Mesenchymal stem cell (in vitro differentiated cells and primary cell): ENCODE results near the gene PALLD.

ENCODE experiments used
- DNase-seq: peaks from one replicate; pipeline ENCODE4 v3.0.0-alpha.2; 2013
- H2AFZ ChIP-seq: one replicate; pipeline ENCODE4 v1.6.1; 2013; ENCODE audit warnings: low read depth, mild to moderate bottlenecking, control low read depth, inconsistent platforms, low read length, moderate library complexity
- H2AK5ac ChIP-seq: 2 replicates; pipeline ENCODE4 v1.6.1; 2013; ENCODE audit warnings: low read length, moderate library complexity, mild to moderate bottlenecking, inconsistent platforms; ENCODE audit not compliant: severe bottlenecking
- H2BK120ac ChIP-seq: one replicate; pipeline ENCODE4 v1.6.1; 2013; ENCODE audit warnings: low read depth, mild to moderate bottlenecking, inconsistent platforms, low read length, moderate library complexity
- H2BK12ac ChIP-seq, 2 experiments: one replicate each; pipeline ENCODE4 v1.6.1; 2013; ENCODE audit warnings: inconsistent platforms in 2 of 2, low read length in 2 of 2, mild to moderate bottlenecking in 2 of 2, moderate library complexity in 2 of 2, control low read depth in 1 of 2
- H2BK15ac ChIP-seq: one replicate; pipeline ENCODE4 v1.6.1; 2013; ENCODE audit warnings: mild to moderate bottlenecking, low read depth, inconsistent platforms; ENCODE audit not compliant: poor library complexity, severe bottlenecking
- H2BK5ac ChIP-seq: 2 replicates; pipeline ENCODE4 v1.6.1; 2013; ENCODE audit warnings: low read depth, mild to moderate bottlenecking, low read length, control low read depth, inconsistent platforms; ENCODE audit not compliant: poor library complexity, severe bottlenecking
- H3K14ac ChIP-seq, 2 experiments: one replicate each; pipeline ENCODE4 v1.6.1; 2013; ENCODE audit warnings: inconsistent platforms in 2 of 2, low read length in 2 of 2, control low read depth in 1 of 2, mild to moderate bottlenecking in 1 of 2, moderate library complexity in 1 of 2
- H3K18ac ChIP-seq, 2 experiments: one replicate each; pipeline ENCODE4 v1.6.1; 2013; ENCODE audit warnings: inconsistent platforms in 2 of 2, low read length in 2 of 2, control low read depth in 1 of 2, low read depth in 1 of 2, mild to moderate bottlenecking in 1 of 2
- H3K23ac ChIP-seq, 2 experiments: one replicate each; pipeline ENCODE4 v1.6.1; 2013; ENCODE audit warnings: inconsistent platforms in 2 of 2, low read length in 2 of 2, mild to moderate bottlenecking in 2 of 2, moderate library complexity in 2 of 2, control low read depth in 1 of 2
- H3K27ac ChIP-seq: 2 replicates; pipeline ENCODE4 v1.5.1; 2013; ENCODE audit warnings: mild to moderate bottlenecking, moderate library complexity, low read length, control low read depth, inconsistent platforms; ENCODE audit not compliant: poor library complexity, severe bottlenecking
- H3K27me3 ChIP-seq, 2 experiments: 2 replicates each; pipeline versions ENCODE4 v1.6.1 to v1.7.0; 2013; ENCODE audit warnings: low read length in 2 of 2, mild to moderate bottlenecking in 2 of 2, moderate library complexity in 2 of 2, control low read depth in 1 of 2, inconsistent platforms in 1 of 2; ENCODE audit not compliant: control insufficient read depth in 1 of 2, insufficient read depth in 1 of 2
- H3K36me3 ChIP-seq, 2 experiments: 2 replicates each; pipeline versions ENCODE4 v1.6.1 to v1.7.0; 2013; ENCODE audit warnings: low read length in 2 of 2, control low read depth in 1 of 2, inconsistent platforms in 1 of 2, low read depth in 1 of 2, mild to moderate bottlenecking in 1 of 2; ENCODE audit not compliant: insufficient read depth in 2 of 2, control insufficient read depth in 1 of 2
- H3K4ac ChIP-seq, 2 experiments: one replicate each; pipeline ENCODE4 v1.6.1; 2013; ENCODE audit warnings: inconsistent platforms in 2 of 2, low read length in 2 of 2, mild to moderate bottlenecking in 2 of 2, moderate library complexity in 2 of 2, control low read depth in 1 of 2, low read depth in 1 of 2
- H3K4me1 ChIP-seq: 2 replicates; pipeline ENCODE4 v1.6.1; 2013; ENCODE audit warnings: low read depth, low read length, control low read depth; ENCODE audit not compliant: control insufficient read depth, insufficient read depth
- H3K4me2 ChIP-seq: 2 replicates; pipeline ENCODE4 v1.6.1; 2013; ENCODE audit warnings: low read length, mild to moderate bottlenecking, inconsistent platforms; ENCODE audit not compliant: poor library complexity, severe bottlenecking
- H3K4me3 ChIP-seq, 2 experiments: 2 replicates each; pipeline versions ENCODE4 v1.5.1 to v1.7.0; 2013; ENCODE audit warnings: low read length in 2 of 2, mild to moderate bottlenecking in 2 of 2, control low read depth in 1 of 2, low read depth in 1 of 2; ENCODE audit not compliant: insufficient read depth in 1 of 2
- H3K79me1 ChIP-seq: replicated peaks from 2 replicates; pipeline ENCODE4 v1.6.1; 2013; ENCODE audit warnings: mild to moderate bottlenecking, control low read depth, low read length, inconsistent platforms; ENCODE audit not compliant: poor library complexity, severe bottlenecking
- H3K9ac ChIP-seq: 2 replicates; pipeline ENCODE4 v1.7.0; 2013; ENCODE audit warnings: mild to moderate bottlenecking, low read length, moderate library complexity
- H3K9me3 ChIP-seq: 2 replicates; pipeline ENCODE4 v1.7.0; 2013; ENCODE audit warnings: mild to moderate bottlenecking, low read length; ENCODE audit not compliant: control insufficient read depth
- H4K8ac ChIP-seq: one replicate; pipeline ENCODE4 v1.6.1; 2013; ENCODE audit warnings: inconsistent platforms, mild to moderate bottlenecking, low read length, moderate library complexity
- H4K91ac ChIP-seq: one replicate; pipeline ENCODE4 v1.6.1; 2013; ENCODE audit warnings: mild to moderate bottlenecking, low read length, inconsistent platforms
- WGBS: methylation state at CpG from one replicate; pipeline ENCODE4 v1.1.7; 2013; ENCODE audit warnings: mixed read lengths; 5-methylcytosine and 5-hydroxymethylcytosine counted together

PALLD gene

GRCh38 chr4:168593399-168593798, 96.5 kb downstream of the PALLD start:
- Histone ChIP-seq H3K18ac (no peak overlapping the region), H3K27ac (no peak overlapping the region), H3K36me3 (no peaks in the 10 kb centered on the region), H4K8ac (no peak overlapping the region), H3K27me3 (no peaks in the 10 kb centered on the region), H3K23ac (no peak overlapping the region), H3K14ac (no peak overlapping the region), H3K4me1 (peaks cover 3% of the 10 kb centered on the region), H2BK5ac (no peak overlapping the region), H3K4me2 (no peak overlapping the region), H3K79me1 (no peaks in the 10 kb centered on the region), H4K91ac (no peak overlapping the region), H3K4ac (no peak overlapping the region), H2BK15ac (no peak overlapping the region), H3K4me3 (no peak overlapping the region), H3K9me3 (no peaks in the 10 kb centered on the region), H3K9ac (no peak overlapping the region), H2BK120ac (no peak overlapping the region), H2AK5ac (no peak overlapping the region), H2AFZ (no peak overlapping the region), H2BK12ac (no peak overlapping the region)
- 67% methylated on average over 2 of the region's 4 CpGs for WGBS
- no peak for DNase-seq

GRCh38 chr4:168594121-168594520, 97.3 kb downstream of the PALLD start:
- no peak overlapping the region for H3K4me2 ChIP-seq

GRCh38 chr4:168598191-168598590, 101.3 kb downstream of the PALLD start:
- no peak overlapping the region for H4K91ac ChIP-seq
- no peak overlapping the region for H4K8ac ChIP-seq
- no peaks in the 10 kb centered on the region for H3K36me3 ChIP-seq
- H3K9me3 ChIP-seq = no peaks in the 10 kb centered on the region
- no peak overlapping the region for H3K4ac ChIP-seq
- no peak for DNase-seq
- H3K79me1 ChIP-seq = no peaks in the 10 kb centered on the region
- H3K4me1 ChIP-seq = no peaks in the 10 kb centered on the region
- H3K27me3 ChIP-seq = no peaks in the 10 kb centered on the region
- no peak overlapping the region for H3K4me3 ChIP-seq
- no peak overlapping the region for H2BK5ac ChIP-seq
- no peak overlapping the region for H3K23ac ChIP-seq
- H3K18ac ChIP-seq = peak overlapping the region in 1 of 2 experiments; percentile 9
- H3K27ac ChIP-seq = no peak overlapping the region
- H3K9ac ChIP-seq = no peak overlapping the region
- H2AK5ac ChIP-seq = no peak overlapping the region
- no peak overlapping the region for H3K4me2 ChIP-seq
- H2BK12ac ChIP-seq = no peak overlapping the region
- no peak overlapping the region for H3K14ac ChIP-seq
- 98% methylated on average over 1 of the region's 1 CpG for WGBS
- no peak overlapping the region for H2BK120ac ChIP-seq
- H2AFZ ChIP-seq = no peak overlapping the region
- no peak overlapping the region for H2BK15ac ChIP-seq

More at GRCh38 chr4:168594121-168594520, 97.3 kb downstream of the PALLD start:
- Histone ChIP-seq H3K4ac (no peak overlapping the region), H3K27me3 (no peaks in the 10 kb centered on the region), H3K23ac (no peak overlapping the region), H3K18ac (no peak overlapping the region), H3K4me1 (peaks cover under 1% of the 10 kb centered on the region), H3K36me3 (no peaks in the 10 kb centered on the region), H3K14ac (no peak overlapping the region), H2BK120ac (no peak overlapping the region), H3K79me1 (no peaks in the 10 kb centered on the region), H2BK12ac (no peak overlapping the region), H2AK5ac (no peak overlapping the region), H3K9me3 (no peaks in the 10 kb centered on the region), H4K91ac (no peak overlapping the region), H2BK15ac (no peak overlapping the region), H2BK5ac (no peak overlapping the region), H2AFZ (no peak overlapping the region), H3K4me3 (no peak overlapping the region), H3K27ac (no peak overlapping the region), H4K8ac (no peak overlapping the region), H3K9ac (no peak overlapping the region)
- DNase-seq = no peak
- 82% methylated on average over 3 of the region's 5 CpGs for WGBS

- Histone ChIP-seq H2BK5ac (no peak overlapping the region), H3K14ac (no peak overlapping the region), H2AFZ (no peak overlapping the region), H3K27ac (no peak overlapping the region), H2BK12ac (no peak overlapping the region), H4K91ac (no peak overlapping the region), H3K9me3 (no peaks in the 10 kb centered on the region), H3K27me3 (no peaks in the 10 kb centered on the region), H4K8ac (no peak overlapping the region), H2AK5ac (no peak overlapping the region), H3K18ac (no peak overlapping the region), H3K36me3 (no peaks in the 10 kb centered on the region), H2BK15ac (no peak overlapping the region), H2BK120ac (no peak overlapping the region), H3K4me2 (no peak overlapping the region), H3K79me1 (no peaks in the 10 kb centered on the region), H3K23ac (no peak overlapping the region), H3K9ac (no peak overlapping the region), H3K4me1 (peaks cover 3% of the 10 kb centered on the region), H3K4me3 (no peak overlapping the region), H3K4ac (no peak overlapping the region)
- no peak for DNase-seq
- WGBS = 87% methylated on average over 5 of the region's 5 CpGs
Measured at GRCh38 chr4:168600796-168601583, 104.1 kb downstream of the PALLD start.
